GM03348 (cell line): Measurements from ENCODE around the gene DBR1.

Experiments
- DNase-seq: peaks from one replicate; pipeline ENCODE4 v3.0.0; 2012; ENCODE audit warnings: low spot score

DBR1 gene

GRCh38 chr3:138118612-138119422 lies 55.9 kb downstream of the DBR1 start:
- DNase-seq, result peak; percentile 81

- DNase-seq, result peak; percentile 92
These were observed 59.4 kb downstream of the DBR1 start, which contains the start of gene DZIP1L for GRCh38 chr3:138114988-138115971. Gene DZIP1L (minus strand): TSS chr3:138115608. CDS start chr3:138103971, 11,637 bp downstream.

GRCh38 chr3:138114431-138114918 lies 60.2 kb downstream of the DBR1 start:
- peak; percentile 52 for DNase-seq

- no peak for DNase-seq
These were observed 61.4 kb downstream of the DBR1 start for GRCh38 chr3:138113326-138113725.

GRCh38 chr3:138112362-138112761 lies 62.4 kb downstream of the DBR1 start:
- DNase-seq, result no peak
